Measurements from ENCODE around the gene UNK. TPM values are rescaled to one million over a fixed set of nuclear protein-coding genes. Genes with fewer than 3 reads are reported as not detected.

The UNK gene
- total and polyA plus RNA-seq, 2 of the 13 experiments (the other 11 are each of a cell fraction or from before 2014, with no cell fraction given), result 31.6 to 33.0 TPM

DNA sequence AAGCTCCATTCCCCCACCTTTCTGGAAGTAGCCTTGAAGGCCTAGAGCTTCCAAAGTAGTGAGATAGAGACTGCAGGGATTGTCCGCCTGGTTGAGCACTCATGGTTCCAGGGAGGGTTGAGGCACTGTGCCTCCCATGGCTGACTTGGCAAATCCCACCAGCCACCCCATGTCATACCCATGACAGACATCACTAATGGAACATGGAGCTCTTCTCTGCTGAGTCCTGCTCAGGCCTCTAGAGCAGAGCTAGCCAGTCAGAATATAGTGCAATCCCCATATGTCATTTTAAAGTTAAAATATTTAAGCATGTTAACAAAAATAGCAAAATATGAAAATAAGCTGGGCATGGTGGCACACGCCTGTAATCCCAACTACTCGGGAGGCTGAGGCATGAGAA lies 30.8 kb downstream of the UNK start (continued):
- TF ChIP-seq, protein P1, sequence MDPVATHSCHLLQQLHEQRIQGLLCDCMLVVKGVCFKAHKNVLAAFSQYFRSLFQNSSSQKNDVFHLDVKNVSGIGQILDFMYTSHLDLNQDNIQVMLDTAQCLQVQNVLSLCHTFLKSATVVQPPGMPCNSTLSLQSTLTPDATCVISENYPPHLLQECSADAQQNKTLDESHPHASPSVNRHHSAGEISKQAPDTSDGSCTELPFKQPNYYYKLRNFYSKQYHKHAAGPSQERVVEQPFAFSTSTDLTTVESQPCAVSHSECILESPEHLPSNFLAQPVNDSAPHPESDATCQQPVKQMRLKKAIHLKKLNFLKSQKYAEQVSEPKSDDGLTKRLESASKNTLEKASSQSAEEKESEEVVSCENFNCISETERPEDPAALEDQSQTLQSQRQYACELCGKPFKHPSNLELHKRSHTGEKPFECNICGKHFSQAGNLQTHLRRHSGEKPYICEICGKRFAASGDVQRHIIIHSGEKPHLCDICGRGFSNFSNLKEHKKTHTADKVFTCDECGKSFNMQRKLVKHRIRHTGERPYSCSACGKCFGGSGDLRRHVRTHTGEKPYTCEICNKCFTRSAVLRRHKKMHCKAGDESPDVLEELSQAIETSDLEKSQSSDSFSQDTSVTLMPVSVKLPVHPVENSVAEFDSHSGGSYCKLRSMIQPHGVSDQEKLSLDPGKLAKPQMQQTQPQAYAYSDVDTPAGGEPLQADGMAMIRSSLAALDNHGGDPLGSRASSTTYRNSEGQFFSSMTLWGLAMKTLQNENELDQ (CRISPR knock-in tag; IDR thresholded peaks at IDR 0.05; ENCODE audit: borderline replicate concordance), result no peak
- TF ChIP-seq NFIB (CRISPR knock-in tag; IDR thresholded peaks at IDR 0.05; ENCODE audit: borderline replicate concordance) (no peak), ZNF251 (CRISPR knock-in tag; IDR thresholded peaks at IDR 0.05) (no peak), ZNF225 (CRISPR knock-in tag; IDR thresholded peaks at IDR 0.05) (no peak)
- TF ChIP-seq, protein P2, sequence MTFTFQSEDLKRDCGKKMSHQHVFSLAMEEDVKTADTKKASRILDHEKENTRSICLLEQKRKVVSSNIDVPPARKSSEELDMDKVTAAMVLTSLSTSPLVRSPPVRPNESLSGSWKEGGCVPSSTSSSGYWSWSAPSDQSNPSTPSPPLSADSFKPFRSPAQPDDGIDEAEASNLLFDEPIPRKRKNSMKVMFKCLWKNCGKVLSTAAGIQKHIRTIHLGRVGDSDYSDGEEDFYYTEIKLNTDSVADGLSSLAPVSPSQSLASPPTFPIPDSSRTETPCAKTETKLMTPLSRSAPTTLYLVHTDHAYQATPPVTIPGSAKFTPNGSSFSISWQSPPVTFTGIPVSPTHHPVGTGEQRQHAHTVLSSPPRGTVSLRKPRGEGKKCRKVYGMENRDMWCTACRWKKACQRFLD (CRISPR knock-in tag; IDR thresholded peaks at IDR 0.05; ENCODE audit: borderline replicate concordance), result no peak

DNA sequence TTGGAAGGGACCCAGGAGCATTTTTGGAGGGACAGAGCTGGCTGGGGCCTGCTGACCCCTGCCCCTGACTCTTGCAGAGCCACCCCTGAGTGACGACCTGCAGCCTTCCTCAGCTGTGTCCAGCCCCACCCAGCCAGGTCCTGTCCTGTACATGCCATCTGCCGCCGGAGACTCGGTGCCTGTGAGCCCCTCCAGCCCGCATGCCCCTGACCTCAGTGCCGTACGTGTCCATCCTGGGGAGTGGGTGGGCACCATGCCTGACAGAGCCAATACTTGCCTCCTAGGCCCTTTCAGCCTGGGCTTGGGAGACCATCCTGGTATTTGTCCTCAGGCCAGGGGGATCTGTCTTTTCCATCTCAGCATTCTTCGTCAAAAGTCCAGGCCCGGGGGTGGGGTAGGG lies 32.1 kb downstream of the UNK start:
- Histone ChIP-seq H3K4me2 (ENCODE audit: low read depth, low read length) (no peak overlapping the region), H3K4me3 (replicated peaks in 1 of 3; ENCODE audit: insufficient read depth in 1 of 3, low read depth in 2 of 3, low read length in 3 of 3) (no peak overlapping the region), H3K9ac (ENCODE audit: insufficient read depth, low read depth, low read length) (no peak overlapping the region), H3K27me3 (ENCODE audit: control insufficient read depth in 1 of 2, insufficient read depth in 2 of 2, low read length in 2 of 2) (no peaks in the 10 kb centered on the region), H3K4me1 (ENCODE audit: insufficient read depth, low read length) (no peaks in the 10 kb centered on the region), H4K20me1 (ENCODE audit: insufficient read depth, low read length) (no peaks in the 10 kb centered on the region), H3K27ac (ENCODE audit: extremely low read length, insufficient read depth, low read length) (no peak overlapping the region), H2AFZ (ENCODE audit: low read length) (no peak overlapping the region), H3K36me3 (replicated peaks in 1 of 2; ENCODE audit: control insufficient read depth in 1 of 2, insufficient read depth in 2 of 2, low read length in 2 of 2) (peaks cover 63 to 93% of the 10 kb centered on the region in 2 experiments), H3K9me3 (ENCODE audit: low read length) (no peaks in the 10 kb centered on the region), H3K79me2 (ENCODE audit: insufficient read depth, low read length) (no peaks in the 10 kb centered on the region)
- ATAC-seq (no peak), FAIRE-seq (no peak), DNase-seq (ENCODE audit: low spot score) (no peak)
- no TSS peak for BruUV-seq (replicated peaks)
- no peak for TF ChIP-seq LCORL (IDR thresholded peaks at IDR 0.05)
- no peak for TF ChIP-seq LCORL (CRISPR knock-in tag; IDR thresholded peaks at IDR 0.05)
- peak; percentile 63 for TF ChIP-seq AGO2 (optimal IDR thresholded peaks at IDR 0.05; ENCODE audit: low read depth, low read length)
- TF ChIP-seq, protein P3, sequence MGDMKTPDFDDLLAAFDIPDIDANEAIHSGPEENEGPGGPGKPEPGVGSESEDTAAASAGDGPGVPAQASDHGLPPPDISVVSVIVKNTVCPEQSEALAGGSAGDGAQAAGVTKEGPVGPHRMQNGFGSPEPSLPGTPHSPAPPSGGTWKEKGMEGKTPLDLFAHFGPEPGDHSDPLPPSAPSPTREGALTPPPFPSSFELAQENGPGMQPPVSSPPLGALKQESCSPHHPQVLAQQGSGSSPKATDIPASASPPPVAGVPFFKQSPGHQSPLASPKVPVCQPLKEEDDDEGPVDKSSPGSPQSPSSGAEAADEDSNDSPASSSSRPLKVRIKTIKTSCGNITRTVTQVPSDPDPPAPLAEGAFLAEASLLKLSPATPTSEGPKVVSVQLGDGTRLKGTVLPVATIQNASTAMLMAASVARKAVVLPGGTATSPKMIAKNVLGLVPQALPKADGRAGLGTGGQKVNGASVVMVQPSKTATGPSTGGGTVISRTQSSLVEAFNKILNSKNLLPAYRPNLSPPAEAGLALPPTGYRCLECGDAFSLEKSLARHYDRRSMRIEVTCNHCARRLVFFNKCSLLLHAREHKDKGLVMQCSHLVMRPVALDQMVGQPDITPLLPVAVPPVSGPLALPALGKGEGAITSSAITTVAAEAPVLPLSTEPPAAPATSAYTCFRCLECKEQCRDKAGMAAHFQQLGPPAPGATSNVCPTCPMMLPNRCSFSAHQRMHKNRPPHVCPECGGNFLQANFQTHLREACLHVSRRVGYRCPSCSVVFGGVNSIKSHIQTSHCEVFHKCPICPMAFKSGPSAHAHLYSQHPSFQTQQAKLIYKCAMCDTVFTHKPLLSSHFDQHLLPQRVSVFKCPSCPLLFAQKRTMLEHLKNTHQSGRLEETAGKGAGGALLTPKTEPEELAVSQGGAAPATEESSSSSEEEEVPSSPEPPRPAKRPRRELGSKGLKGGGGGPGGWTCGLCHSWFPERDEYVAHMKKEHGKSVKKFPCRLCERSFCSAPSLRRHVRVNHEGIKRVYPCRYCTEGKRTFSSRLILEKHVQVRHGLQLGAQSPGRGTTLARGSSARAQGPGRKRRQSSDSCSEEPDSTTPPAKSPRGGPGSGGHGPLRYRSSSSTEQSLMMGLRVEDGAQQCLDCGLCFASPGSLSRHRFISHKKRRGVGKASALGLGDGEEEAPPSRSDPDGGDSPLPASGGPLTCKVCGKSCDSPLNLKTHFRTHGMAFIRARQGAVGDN (CRISPR knock-in tag; IDR thresholded peaks at IDR 0.05), result 0 out of 2 replicates have a peak, but pooled peaks have one; percentile 9
- ChIA-PET CTCF (ENCODE audit: low intra/inter-chr PET ratio, low total read pairs) (no interaction called here), POLR2A (interaction anchor here (1.6 to 4.4 kb wide), 2 partner anchors 9 to 37 kb away, joined by 4 to 20 read pairs; a partner anchor contains a TSS)
- in situ Hi-C loops (cut with HindIII; ENCODE audit: extremely low pct_ligation_motif_present, low pct_unique_long_range_greater_than_20kb) (no loop called here), intact Hi-C loops (cut with micrococcal nuclease; ENCODE audit: unreplicated experiment) (loop anchor here (1.0 kb wide), 1 partner anchor 43 kb away; no protein-coding TSS in a partner anchor)
- 96% methylated on average over 7 of the region's 9 CpGs for WGBS (ENCODE audit: low lambda C conversion rate)

Measured in HepG2 (cell line).